Measurements from ENCODE around the gene PGPEP1.

Gene PGPEP1

GRCh38 chr19:18418483-18419194, 78.2 kb downstream of the PGPEP1 start:
- DNase-seq (ENCODE audit: low read depth), result no peak

- peak; percentile 51 for DNase-seq (ENCODE audit: low read depth)
Observed at GRCh38 chr19:18419195-18419698, 78.8 kb downstream of the PGPEP1 start, which contains the start of gene SSBP4. SSBP4 (plus strand) TSS chr19:18419398; CDS start chr19:18419649, 251 bp downstream.

Data from stimulated activated CD8-positive, alpha-beta memory T cell treated with anti-CD3 and anti-CD28 coated beads, Interleukin-4, amount 100 ng/mL, for 24 hours (primary cell).